OCI-LY7 (cell line): ENCODE data around the gene CNTRL.

ENCODE experiments used
- CTCF ChIP-seq: fragments of 200-600 bp; sonication (generic); conservative IDR thresholded peaks from 2 replicates; pipeline ENCODE4 v1.5.1; 2014; ENCODE audit warnings: mild to moderate bottlenecking, antibody characterized with exemption, low read length, moderate library complexity, mixed read lengths
- EZH2phosphoT487 ChIP-seq: fragments of 200-600 bp; sonication (generic); IDR thresholded peaks from 2 replicates; pipeline ENCODE4 v1.6.1; 2018; ENCODE audit warnings: low read depth, borderline replicate concordance, mild to moderate bottlenecking, mixed run types, antibody characterized with exemption, low read length, moderate library complexity, mixed read lengths

- TF ChIP-seq CTCF, result no peak
- no peak for TF ChIP-seq EZH2phosphoT487
These were observed 47.7 kb downstream of the CNTRL start for GRCh38 chr9:121122246-121123032.
